ENCODE measurements around the gene WNK2.

GRCh38 chr9:93324191-93324834, 140.4 kb downstream of the WNK2 start:
- TF ChIP-seq CTCF (IDR thresholded peaks at IDR 0.05), result no peak
- TF ChIP-seq EP300 (IDR thresholded peaks at IDR 0.05), result no peak
- no peak for TF ChIP-seq POLR2A (IDR thresholded peaks at IDR 0.05)
